HG03103 (cell line): ENCODE data around the gene CHRM3.

Experiments
- ATAC-seq: cut with Tn5 transposase; IDR thresholded peaks from one replicate; pipeline ENCODE4 v1.9.1; 2021; ENCODE audit warnings: low read depth; ENCODE audit not compliant: unreplicated experiment

The CHRM3 gene

GRCh38 chr1:239394107-239394506 lies 7.7 kb downstream of the CHRM3 start:
- no peak for ATAC-seq

GRCh38 chr1:239413916-239414315 lies 27.5 kb downstream of the CHRM3 start:
- ATAC-seq: no peak

- ATAC-seq: no peak
Observed at GRCh38 chr1:239417221-239417620, 30.9 kb downstream of the CHRM3 start.

GRCh38 chr1:239417986-239418640 lies 31.7 kb downstream of the CHRM3 start:
- ATAC-seq: no peak

- ATAC-seq: no peak
Observed at GRCh38 chr1:239418681-239419080, 32.3 kb downstream of the CHRM3 start.

DNA sequence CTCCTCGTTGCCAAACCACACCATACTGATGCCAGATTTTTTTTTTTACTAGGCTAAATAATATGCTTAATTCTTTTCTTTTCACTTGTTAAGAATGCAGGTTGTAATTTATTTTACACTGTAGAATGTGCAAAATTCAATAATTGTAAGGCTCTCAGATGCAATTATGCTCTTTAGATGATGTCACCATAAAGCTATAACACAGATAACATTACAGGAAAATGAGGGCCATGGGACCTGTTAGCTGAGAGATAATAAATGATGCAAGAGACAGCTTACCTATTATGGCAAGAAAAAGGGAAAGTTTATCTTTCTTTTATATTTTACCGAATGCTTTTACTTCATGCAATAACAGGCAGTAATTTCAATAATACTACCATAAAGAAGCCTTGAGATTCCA lies 35.4 kb downstream of the CHRM3 start:
- no peak for ATAC-seq

- no peak for ATAC-seq
Observed at GRCh38 chr1:239422818-239423217, 36.5 kb downstream of the CHRM3 start.

DNA sequence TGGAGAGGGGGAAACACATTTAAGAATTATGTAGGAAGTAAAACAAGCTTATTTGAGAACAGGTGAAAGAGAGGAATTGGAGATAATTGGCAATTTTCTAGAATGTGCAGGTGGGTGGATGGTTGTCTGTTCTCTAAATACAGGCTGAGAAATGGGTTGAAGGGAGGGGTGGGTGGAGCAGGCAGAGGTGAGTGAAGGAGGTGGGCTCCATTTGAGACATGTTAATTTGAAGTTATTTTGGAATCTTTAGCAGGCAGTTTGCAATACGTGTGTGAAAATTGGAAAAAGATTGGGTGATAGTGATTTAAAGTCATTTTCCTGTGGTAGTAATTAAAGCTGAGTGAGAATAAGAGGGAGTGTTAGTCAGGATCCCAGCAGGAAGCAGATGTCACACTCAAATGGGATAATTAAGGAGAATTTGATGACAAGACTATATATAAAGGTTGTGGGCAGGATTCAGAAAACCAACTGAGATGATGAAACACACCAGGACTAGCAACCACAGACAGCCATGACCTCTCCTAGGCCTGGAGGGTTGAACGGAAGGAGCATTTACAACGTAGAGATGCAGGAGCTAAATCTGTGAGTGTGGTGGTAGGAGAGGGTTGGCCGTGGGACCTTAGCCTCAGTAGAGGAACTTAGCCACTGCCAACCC lies 40.6 kb downstream of the CHRM3 start:
- ATAC-seq: no peak

- no peak for ATAC-seq
Observed at GRCh38 chr1:239427712-239428111, 41.3 kb downstream of the CHRM3 start.

- ATAC-seq: no peak
Observed at GRCh38 chr1:239428120-239428710, 41.8 kb downstream of the CHRM3 start.

GRCh38 chr1:239429163-239429562 lies 42.8 kb downstream of the CHRM3 start:
- ATAC-seq: no peak

GRCh38 chr1:239432255-239432654 lies 45.9 kb downstream of the CHRM3 start:
- ATAC-seq: no peak

GRCh38 chr1:239434181-239434580 lies 47.8 kb downstream of the CHRM3 start:
- ATAC-seq: no peak
